RWPE1 (cell line): Measurements from ENCODE around the gene SYNDIG1.

ENCODE experiments used
- CTCF ChIA-PET: fragments of 350-600 bp; sonication (Branson Sonifier 250); formaldehyde crosslinking; extraction: SDS; loops from one replicate; lab custom pipeline; 2021; lab: Yijun Ruan, JAX
- POLR2A ChIA-PET: fragments of 400-600 bp; formaldehyde crosslinking; extraction: SDS; loops from one replicate; lab custom pipeline; 2020; ENCODE audit warnings: antibody characterized with exemption; ENCODE audit not compliant: low non-redundant PET; lab: Yijun Ruan, JAX
- DNase-seq: peaks from one replicate; pipeline ENCODE4 v3.0.0; 2012; ENCODE audit warnings: low spot score
- H3K27ac ChIP-seq: fragments of 450-650 bp; 2 replicates; pipeline ENCODE4 v1.5.1; 2017
- CTCF ChIP-seq: fragments of 450-650 bp; conservative IDR thresholded peaks from 2 replicates; pipeline ENCODE4 v1.5.1; 2017; ENCODE audit warnings: low read depth, mild to moderate bottlenecking

Gene SYNDIG1

DNA sequence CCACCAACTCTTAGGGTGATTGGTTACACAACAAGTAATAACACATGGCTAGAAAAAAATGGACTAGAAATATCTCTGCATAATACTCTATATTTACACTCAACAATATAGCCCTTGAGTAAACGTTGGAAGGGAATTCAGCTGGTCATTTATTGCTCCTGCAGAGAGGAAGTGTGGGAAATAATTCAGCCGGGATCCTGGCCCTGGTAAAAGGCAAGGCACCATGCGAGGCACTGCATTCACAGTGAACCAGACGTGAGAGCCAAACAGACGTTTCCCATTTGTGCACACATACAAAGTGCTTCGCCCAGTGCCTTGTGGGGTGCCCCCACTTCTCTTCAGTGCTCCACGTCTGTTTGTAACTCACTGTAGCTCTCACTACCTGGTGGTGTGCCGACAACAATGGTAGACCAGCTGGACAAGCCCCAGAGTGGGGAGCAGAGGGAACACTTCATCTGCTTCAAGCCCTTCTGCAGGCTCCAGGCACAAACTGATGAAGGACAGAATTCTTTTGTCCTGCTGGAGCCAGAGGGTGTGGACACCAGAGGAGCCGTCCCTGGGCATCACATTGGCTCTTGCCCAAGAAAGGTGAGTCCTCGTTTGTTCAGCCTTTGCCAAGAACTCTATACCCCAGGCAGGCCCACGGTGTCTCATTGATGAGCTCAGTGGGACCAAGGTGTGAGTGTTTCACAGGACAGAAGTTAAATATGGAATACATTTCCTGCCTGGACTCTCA lies 18.8 kb downstream of the SYNDIG1 start:
- ChIA-PET POLR2A (no interaction called here), CTCF (interaction anchor here (0.5 kb wide), 1 partner anchor 553 kb away, joined by 3 read pairs; no protein-coding TSS in a partner anchor)
- H3K27ac ChIP-seq = no peak overlapping the region
- DNase-seq = no peak
- TF ChIP-seq CTCF = no peak

- TF ChIP-seq CTCF = no peak
- no peak for DNase-seq
- H3K27ac ChIP-seq = no peak overlapping the region
- ChIA-PET POLR2A (no interaction called here), CTCF (interaction anchor here (0.5 kb wide), 1 partner anchor 554 kb away, joined by 3 read pairs; no protein-coding TSS in a partner anchor)
Observed at GRCh38 chr20:24488800-24489175, 19.4 kb downstream of the SYNDIG1 start.

GRCh38 chr20:24489193-24489592 lies 19.8 kb downstream of the SYNDIG1 start:
- ChIA-PET POLR2A (no interaction called here), CTCF (interaction anchor here (0.5 kb wide), 1 partner anchor 554 kb away, joined by 3 read pairs; no protein-coding TSS in a partner anchor)
- no peak overlapping the region for H3K27ac ChIP-seq
- no peak for TF ChIP-seq CTCF
- no peak for DNase-seq

- no peak for DNase-seq
- TF ChIP-seq CTCF = no peak
- ChIA-PET CTCF (no interaction called here), POLR2A (interaction anchor here (0.7 kb wide), 1 partner anchor 234 kb away, joined by 4 read pairs; no protein-coding TSS in a partner anchor)
- H3K27ac ChIP-seq = no peak overlapping the region
Observed at GRCh38 chr20:24489631-24490260, 20.3 kb downstream of the SYNDIG1 start.

GRCh38 chr20:24490598-24490997 lies 21.2 kb downstream of the SYNDIG1 start:
- no peak for TF ChIP-seq CTCF
- ChIA-PET CTCF (no interaction called here), POLR2A (interaction anchor here (0.7 kb wide), 1 partner anchor 235 kb away, joined by 4 read pairs; no protein-coding TSS in a partner anchor)
- no peak overlapping the region for H3K27ac ChIP-seq
- no peak for DNase-seq

DNA sequence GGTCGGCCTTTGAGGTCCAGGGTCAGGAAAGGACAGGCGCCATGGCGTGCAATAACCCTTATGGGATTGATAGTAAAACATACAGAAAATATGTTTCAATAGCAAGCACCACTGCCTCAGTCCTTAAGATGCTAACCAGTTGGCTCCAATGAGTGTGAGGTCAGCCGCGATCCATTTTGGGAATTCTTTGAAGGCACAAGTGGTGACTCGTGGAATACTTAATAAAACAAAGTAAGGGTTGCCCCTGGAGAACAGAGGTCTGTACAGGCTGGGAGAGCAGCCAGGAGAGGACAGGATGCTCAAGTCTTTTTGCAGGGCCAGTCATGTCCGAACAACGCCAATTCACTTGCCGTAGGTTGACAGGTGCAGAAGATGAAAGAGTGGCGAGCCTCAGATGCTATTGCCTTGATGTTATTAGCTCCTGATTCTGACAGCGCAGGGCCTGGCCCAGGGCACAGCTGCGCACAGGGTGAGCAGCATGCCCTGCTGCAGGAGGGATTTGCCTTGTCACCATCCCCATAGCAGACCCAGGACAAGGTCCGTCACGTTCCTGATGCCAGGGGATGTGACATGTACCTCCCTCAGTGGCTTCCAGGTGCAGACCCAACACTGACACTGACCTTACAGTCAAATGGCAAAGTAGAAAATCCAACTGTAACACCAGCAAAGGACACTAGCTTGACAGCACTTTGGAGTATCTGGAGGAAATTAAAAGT lies 21.8 kb downstream of the SYNDIG1 start:
- TF ChIP-seq CTCF = no peak
- ChIA-PET POLR2A (no interaction called here), CTCF (interaction anchor here (0.6 kb wide), 1 partner anchor 185 kb away, joined by 4 read pairs; no protein-coding TSS in a partner anchor)
- no peak for DNase-seq
- no peak overlapping the region for H3K27ac ChIP-seq
